Urinary bladder (tissue), 4 donors: Measurements from ENCODE around the gene PFKL. TPM values are rescaled to one million over a fixed set of nuclear protein-coding genes. Genes with fewer than 3 reads are reported as not detected.

Experiments
- DNase-seq: peaks from one replicate; pipeline ENCODE4 v3.0.0-alpha.2; 2015; ENCODE audit errors: extremely low spot score
- H3K27ac ChIP-seq: one replicate; pipeline ENCODE4 v1.5.1; 2013; ENCODE audit warnings: low read depth, mild to moderate bottlenecking, moderate library complexity
- H3K36me3 ChIP-seq: one replicate; pipeline ENCODE4 v1.6.1; 2013; ENCODE audit warnings: mild to moderate bottlenecking, moderate library complexity; ENCODE audit not compliant: insufficient read depth
- H3K4me1 ChIP-seq: one replicate; pipeline ENCODE4 v1.6.1; 2013; ENCODE audit warnings: mild to moderate bottlenecking, moderate library complexity; ENCODE audit not compliant: insufficient read depth
- H3K4me3 ChIP-seq: one replicate; pipeline ENCODE4 v1.5.1; 2013; ENCODE audit warnings: low read depth, low read length
- WGBS: extraction: QIAGEN DNeasy Blood & Tissue Kit; methylation state at CpG from one replicate; pipeline ENCODE4 v1.1.7; 2013; 5-methylcytosine and 5-hydroxymethylcytosine counted together
- polyA plus RNA-seq: library from polyadenylated mRNA; stranded (reverse); fragments of 200-250 nt; gene quantifications from one replicate; pipeline ENCODE4 v1.2.3, GENCODE V29; 2013
- total RNA-seq: library from RNA; depleted of rRNA; stranded (reverse); fragments of >200 nt; gene quantifications from one replicate; pipeline ENCODE4 v1.2.3, GENCODE V29; 2014
- donor health status: healthy with polysubstance abuse.
- donor health status: healthy.

PFKL gene
- total and polyA plus RNA-seq, 2 donors: 74.8 to 116 TPM

DNA sequence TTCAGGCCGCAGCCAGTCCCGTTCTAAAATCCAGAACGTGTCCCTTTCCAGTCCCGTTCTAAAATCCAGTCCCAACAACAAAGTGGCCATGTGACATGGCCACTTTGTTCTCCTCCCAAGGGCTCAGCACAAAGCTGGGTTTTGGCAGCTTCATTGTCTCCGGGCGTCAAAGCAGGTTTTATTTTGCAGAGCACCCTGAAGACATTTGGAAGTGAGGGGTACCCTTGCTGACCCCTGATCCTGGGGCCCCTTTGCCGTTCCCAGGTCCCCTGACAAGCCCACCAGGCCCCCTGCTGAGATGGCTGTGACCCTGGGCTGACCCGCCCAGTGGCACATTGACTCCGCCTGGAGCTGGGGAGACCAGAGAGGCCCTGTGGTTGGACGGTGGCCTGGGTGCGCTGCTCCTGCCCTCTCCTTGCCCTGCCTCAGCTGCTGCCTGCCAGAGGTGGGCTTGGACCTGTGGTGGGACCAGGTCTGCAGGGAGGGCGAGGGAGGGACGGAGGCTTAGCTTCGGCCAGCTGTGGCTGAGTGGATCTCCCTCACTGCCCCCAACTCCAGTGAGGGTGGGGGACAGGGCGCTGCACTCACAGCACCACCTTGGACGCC lies 4.3 kb downstream of the PFKL start:
- Histone ChIP-seq H3K27ac (no peak overlapping the region), H3K4me1 (no peaks in the 10 kb centered on the region), H3K4me3 (no peak overlapping the region), H3K36me3 (no peaks in the 10 kb centered on the region)
- no peak for DNase-seq
- 65% methylated on average over 16 of the region's 16 CpGs for WGBS

DNA sequence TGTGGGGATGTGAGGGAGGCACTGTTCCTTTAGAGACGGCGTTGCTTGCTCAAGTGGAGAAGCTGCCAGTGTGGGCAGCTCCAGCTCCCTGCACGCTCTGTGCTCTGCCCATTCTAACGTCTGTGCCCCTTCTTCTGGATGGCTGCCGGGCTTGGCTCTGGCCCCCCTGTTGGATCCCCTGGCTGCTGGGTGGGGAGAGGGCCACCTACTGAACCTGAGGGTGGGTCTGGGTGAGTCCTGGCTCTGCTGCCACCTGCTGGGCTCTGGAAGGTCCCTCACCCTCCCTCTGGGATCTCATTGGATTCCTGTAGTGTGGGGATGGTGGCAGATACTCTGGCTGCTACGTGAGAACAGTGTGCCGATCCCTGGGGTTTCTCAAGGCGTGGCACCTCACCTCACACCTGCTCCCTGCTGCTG lies 5.0 kb downstream of the PFKL start:
- no peak overlapping the region for H3K27ac ChIP-seq
- no peak for DNase-seq
- 50% methylated on average over 8 of the region's 8 CpGs for WGBS
- no peaks in the 10 kb centered on the region for H3K36me3 ChIP-seq
- H3K4me3 ChIP-seq: no peak overlapping the region
- no peaks in the 10 kb centered on the region for H3K4me1 ChIP-seq

DNA sequence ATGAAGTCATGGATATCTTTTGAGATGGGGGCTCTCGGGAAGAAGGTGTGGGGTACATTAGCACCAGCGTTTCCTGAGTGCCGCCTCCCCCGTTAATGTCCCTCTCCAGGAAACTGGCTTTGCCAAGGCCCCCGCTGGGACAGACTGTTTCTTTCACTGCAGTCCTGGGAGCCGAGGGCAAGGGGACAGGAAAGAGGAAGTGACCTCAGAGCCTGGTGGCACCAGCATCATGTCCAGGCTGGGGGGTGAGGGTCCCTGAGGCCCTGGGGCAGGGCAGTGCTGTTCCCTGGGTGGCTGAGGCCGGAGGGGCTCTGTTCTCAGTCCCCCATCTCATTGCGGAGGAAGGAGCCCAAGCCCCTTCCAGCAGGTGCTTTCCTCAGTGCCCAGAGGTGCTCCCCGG lies 5.8 kb downstream of the PFKL start:
- H3K4me1 ChIP-seq: no peaks in the 10 kb centered on the region

DNA sequence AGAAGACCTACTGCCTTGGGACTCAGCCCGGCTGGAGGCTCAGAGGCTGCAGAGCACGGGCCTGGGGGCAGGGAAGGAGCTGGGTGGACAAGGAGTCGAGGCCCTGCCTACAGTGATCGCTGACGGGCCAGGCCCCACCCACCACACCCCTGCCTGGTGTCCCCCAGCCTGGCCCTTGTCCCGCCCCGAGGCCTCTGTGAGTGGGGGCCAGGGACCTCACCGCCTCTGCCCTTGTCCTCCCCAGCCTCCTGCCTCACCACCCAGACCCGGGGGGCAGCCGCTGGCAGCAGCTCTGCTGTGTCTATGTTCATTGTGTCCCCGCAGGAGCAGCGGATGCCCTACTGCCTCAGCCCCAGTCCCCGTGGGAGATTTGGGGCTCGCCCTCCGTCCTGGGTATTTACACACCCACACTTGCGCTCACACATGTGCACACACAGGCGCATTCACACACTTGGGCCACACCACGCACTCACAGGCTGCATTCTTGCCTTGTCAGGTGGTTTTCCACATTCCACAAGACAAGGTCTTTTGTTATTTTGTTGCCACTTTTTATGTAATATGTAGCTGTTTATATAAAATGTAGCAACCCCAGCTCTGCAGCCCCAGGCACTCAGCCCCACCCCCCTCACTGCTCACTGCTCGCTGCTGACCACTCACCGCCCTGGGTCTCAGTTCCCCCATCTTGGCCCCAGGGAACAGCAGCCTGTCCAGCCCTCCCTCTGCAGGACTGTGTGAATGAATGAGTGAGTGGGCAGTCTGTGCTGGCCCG lies 7.3 kb downstream of the PFKL start:
- H3K27ac ChIP-seq: no peak overlapping the region
- H3K36me3 ChIP-seq: peaks cover 2% of the 10 kb centered on the region
- H3K4me3 ChIP-seq: no peak overlapping the region
- 84% methylated on average over 21 of the region's 21 CpGs for WGBS
- no peak for DNase-seq
- H3K4me1 ChIP-seq: no peaks in the 10 kb centered on the region

More for the DNA sequence above, 5.8 kb downstream of the PFKL start:
- WGBS: 88% methylated on average over 9 of the region's 9 CpGs
- no peak for DNase-seq
- Histone ChIP-seq H3K36me3 (no peaks in the 10 kb centered on the region), H3K4me3 (no peak overlapping the region), H3K27ac (no peak overlapping the region)

DNA sequence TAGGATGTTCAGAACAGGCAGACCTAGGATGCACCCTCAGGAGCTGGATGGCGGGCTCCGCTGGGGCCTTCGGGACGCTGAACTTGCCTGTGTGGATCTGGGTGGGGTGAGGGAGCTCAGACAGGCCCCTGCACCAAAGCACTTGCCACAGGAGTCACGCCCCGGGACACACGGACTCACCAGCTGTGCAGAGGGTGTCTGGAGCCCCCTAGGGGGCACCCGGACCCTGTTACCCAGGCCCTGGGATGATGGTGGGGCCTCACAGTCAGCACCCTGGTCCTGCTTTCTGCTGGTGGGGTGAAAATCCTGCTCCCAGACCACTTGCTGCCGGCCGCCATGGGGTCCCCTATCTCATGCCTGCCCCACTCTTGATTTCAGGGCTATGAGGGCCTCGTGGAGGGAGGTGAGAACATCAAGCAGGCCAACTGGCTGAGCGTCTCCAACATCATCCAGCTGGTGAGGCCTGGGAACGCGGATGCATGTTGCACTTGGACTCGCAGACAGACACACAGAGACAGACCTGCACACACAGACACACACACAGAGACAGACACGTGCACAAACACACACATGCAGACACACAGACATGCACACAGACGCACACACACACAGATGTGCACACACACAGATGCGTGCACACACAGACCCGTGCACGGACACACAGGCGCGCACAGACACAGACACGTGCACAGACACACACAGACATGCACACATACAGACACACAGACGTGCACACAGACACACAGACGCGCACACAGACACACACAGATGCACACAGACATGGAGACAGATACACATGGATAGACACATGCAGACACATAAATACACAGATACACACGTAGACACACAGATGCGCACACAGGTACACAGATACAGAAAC lies 11.0 kb downstream of the PFKL start:
- Histone ChIP-seq H3K27ac (no peak overlapping the region), H3K36me3 (peaks cover 8% of the 10 kb centered on the region), H3K4me3 (no peak overlapping the region), H3K4me1 (no peaks in the 10 kb centered on the region)
- WGBS: 87% methylated on average over 28 of the region's 28 CpGs
- DNase-seq: no peak

DNA sequence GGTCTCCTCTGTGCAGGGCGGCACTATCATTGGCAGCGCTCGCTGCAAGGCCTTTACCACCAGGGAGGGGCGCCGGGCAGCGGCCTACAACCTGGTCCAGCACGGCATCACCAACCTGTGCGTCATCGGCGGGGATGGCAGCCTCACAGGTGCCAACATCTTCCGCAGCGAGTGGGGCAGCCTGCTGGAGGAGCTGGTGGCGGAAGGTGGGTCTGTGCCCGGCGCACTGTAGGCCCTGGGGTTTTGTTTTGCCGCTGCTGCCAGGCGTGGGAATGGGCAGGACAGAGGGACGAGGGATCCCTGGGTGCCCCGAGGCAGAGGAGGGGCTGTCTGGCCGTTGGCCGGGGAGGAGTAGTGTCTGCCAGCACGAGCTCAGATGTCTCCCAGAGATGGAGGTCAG lies 12.2 kb downstream of the PFKL start:
- no peak overlapping the region for H3K4me3 ChIP-seq
- H3K36me3 ChIP-seq: peaks cover 8% of the 10 kb centered on the region
- WGBS: 92% methylated on average over 22 of the region's 22 CpGs
- H3K27ac ChIP-seq: no peak overlapping the region
- no peak for DNase-seq
- H3K4me1 ChIP-seq: no peaks in the 10 kb centered on the region

DNA sequence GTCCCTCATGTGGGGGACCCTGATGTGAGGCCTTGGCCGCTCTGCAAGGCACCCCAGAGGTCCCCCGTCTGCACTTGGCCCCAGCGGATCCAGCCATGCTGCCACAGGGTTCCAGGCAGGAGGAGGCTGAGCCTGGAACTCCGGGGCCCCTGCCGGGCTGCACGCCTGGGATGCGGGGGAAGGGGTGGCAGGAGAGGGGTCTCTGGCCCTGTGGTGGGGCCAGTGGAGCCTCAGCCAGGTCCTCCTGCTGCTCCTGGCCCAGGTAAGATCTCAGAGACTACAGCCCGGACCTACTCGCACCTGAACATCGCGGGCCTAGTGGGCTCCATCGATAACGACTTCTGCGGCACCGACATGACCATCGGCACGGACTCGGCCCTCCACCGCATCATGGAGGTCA lies 12.9 kb downstream of the PFKL start:
- Histone ChIP-seq H3K36me3 (peaks cover 8% of the 10 kb centered on the region), H3K4me3 (no peak overlapping the region), H3K4me1 (no peaks in the 10 kb centered on the region), H3K27ac (no peak overlapping the region)
- WGBS: 95% methylated on average over 19 of the region's 19 CpGs
- DNase-seq: no peak

DNA sequence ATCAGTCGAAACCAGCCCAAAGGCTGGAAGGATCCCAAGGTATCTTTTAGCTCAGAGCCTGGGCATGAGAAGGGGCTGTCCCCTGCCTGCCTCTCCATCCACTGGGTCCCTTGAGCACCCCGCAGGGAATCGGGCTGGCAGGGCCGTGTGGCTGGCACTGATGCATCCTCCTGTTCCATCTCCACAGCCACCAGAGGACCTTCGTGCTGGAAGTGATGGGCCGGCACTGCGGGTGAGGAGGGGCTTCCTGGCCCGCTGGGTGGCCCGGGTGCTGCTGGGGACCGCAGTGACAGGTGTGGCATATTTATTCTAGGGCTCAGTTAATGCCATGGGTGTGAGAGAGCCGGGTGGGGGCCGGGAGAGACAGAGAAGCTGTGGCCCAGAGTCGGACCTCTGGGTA lies 13.6 kb downstream of the PFKL start:
- WGBS: 90% methylated on average over 13 of the region's 13 CpGs
- Histone ChIP-seq H3K4me3 (no peak overlapping the region), H3K27ac (no peak overlapping the region), H3K4me1 (no peaks in the 10 kb centered on the region), H3K36me3 (peaks cover 8% of the 10 kb centered on the region)
- no peak for DNase-seq

DNA sequence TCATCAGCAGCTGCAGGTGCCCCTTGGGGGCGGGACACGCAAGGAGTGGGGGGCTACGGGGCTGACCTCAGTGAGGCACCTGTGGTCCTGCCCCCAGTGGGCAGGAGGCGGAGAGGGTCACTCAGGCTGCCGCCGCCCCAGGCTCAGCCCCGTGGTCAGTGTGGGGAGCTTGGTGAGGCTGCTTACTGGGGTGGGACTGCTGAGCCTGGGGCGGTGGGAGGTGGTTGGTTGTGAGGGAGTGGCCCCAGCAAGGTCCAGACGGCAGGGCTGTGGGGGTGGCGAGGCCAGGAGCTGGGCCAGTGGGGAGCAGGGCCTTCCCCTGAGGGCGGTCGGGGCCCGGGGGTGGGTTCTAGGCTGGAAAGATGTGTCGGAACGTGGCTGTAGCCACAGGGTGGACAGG lies 14.3 kb downstream of the PFKL start:
- DNase-seq: no peak
- no peak overlapping the region for H3K27ac ChIP-seq
- no peaks in the 10 kb centered on the region for H3K4me1 ChIP-seq
- no peak overlapping the region for H3K4me3 ChIP-seq
- peaks cover 9% of the 10 kb centered on the region for H3K36me3 ChIP-seq
- 88% methylated on average over 15 of the region's 15 CpGs for WGBS

DNA sequence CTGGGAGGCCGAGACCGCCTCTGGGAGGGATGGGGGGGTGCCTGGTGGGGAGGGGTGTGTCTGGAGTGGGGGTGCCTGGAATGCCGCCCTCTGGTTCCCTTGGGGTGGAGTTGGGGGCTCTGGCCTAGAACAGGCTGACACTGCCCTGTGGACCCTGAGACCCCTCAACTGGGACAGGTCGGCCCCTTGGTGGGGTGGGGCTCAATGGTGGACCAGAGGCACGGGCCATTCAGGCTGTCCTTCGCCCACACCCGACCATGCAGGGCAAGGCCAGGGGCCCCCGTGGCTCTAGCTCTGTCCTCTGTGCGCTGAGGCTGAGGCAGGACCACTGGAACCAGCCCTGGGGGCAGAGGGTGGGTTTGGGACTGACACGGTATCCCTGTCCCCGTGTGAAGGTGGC lies 14.7 kb downstream of the PFKL start:
- H3K4me1 ChIP-seq: no peaks in the 10 kb centered on the region
- 93% methylated on average over 11 of the region's 11 CpGs for WGBS
- H3K4me3 ChIP-seq: no peak overlapping the region
- H3K36me3 ChIP-seq: peaks cover 10% of the 10 kb centered on the region
- H3K27ac ChIP-seq: no peak overlapping the region
- DNase-seq: no peak

DNA sequence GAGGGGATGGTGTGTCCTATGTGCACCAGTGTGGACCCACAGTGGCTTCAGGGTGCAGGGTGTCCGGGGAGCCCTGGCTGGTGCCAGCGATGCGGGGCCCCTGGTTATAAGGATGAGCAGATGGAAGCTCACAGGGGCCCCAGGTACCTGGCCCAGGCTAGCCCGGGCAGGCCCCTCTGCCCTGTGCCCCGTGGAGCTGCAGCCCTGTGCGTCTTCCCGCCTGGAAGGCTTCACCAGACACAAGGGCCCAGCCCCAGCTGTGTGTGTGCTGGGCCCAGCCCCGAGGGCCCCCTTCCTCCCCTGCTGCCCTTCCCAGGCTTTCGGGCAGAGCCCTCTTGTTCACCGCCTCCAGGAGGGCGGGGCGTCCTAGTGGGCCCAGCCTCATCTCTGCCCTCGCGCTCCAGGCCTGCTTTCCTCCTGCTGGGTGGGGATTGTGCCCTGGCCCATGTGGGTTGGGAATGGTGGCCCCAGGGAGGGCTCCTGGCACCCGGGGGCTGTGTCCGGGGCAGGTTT lies 15.9 kb downstream of the PFKL start:
- H3K4me3 ChIP-seq: no peak overlapping the region
- WGBS: 88% methylated on average over 16 of the region's 16 CpGs
- no peak for DNase-seq
- no peaks in the 10 kb centered on the region for H3K4me1 ChIP-seq
- no peak overlapping the region for H3K27ac ChIP-seq
- peaks cover 10% of the 10 kb centered on the region for H3K36me3 ChIP-seq

DNA sequence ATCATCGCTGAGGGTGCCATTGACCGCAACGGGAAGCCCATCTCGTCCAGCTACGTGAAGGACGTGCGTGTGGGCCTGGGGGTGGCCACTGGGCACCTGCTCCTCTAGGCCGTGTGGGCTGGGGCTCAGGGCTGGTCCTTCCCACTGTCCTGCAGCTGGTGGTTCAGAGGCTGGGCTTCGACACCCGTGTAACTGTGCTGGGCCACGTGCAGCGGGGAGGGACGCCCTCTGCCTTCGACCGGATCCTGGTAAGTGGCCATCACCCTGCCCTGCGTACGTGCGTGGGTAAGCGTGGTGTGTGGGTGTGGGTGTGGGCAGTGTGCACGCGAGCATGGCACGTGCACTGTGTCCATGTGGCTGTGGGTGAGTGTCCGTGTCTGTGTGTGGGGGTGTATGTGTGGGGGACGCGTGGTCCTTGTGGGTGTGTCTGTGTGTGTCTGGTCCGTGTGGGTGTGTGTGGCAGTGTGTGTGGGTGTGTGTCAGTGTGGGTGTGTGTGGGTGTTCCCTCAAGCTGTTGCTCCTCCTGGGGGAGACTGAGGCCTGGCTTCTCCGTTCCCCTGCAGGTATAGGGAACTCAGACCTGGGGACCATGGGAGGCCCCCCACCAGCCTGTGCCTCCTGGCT lies 16.5 kb downstream of the PFKL start:
- 92% methylated on average over 27 of the region's 27 CpGs for WGBS
- Histone ChIP-seq H3K27ac (no peak overlapping the region), H3K4me3 (no peak overlapping the region), H3K36me3 (peaks cover 13% of the 10 kb centered on the region), H3K4me1 (no peaks in the 10 kb centered on the region)
- DNase-seq: no peak

DNA sequence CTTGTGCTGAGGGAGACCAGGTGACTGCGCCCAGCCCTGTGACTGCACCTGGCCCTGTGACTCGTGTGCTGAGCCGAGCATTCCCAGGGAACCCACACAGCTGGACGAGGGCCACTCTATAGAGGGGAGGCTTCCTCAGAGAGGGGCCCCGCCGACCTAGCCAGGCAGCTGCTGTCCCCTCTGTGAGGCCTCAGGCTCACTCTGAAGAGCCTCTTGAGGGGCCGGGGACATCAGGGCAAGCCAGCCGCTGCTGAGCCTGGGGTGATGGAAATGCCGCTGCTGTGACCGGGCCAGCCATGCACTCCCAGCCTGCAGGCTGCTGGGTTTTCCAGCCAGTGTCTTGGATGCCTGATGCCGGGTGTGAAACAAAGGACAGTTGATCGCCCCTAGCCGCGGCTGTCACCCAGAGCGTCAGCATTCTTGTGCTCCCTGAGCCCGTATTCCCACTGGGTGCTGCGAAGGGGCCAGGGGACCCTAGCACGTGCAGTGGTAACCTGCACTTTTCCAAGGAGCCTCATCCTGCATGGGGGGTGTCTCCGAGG lies 17.5 kb downstream of the PFKL start:
- WGBS: 91% methylated on average over 19 of the region's 19 CpGs
- DNase-seq: no peak
- no peaks in the 10 kb centered on the region for H3K4me1 ChIP-seq
- H3K27ac ChIP-seq: no peak overlapping the region
- H3K4me3 ChIP-seq: no peak overlapping the region
- H3K36me3 ChIP-seq: peaks cover 13% of the 10 kb centered on the region
